Activated CD4-positive, alpha-beta T cell treated with anti-CD3 and anti-CD28 coated beads for 48 hours (primary cell): ENCODE data around the gene PTPN11.
"Not testable (repeated sequence)": the region's sequence is repeated elsewhere in the genome, so short reads cannot be mapped to it uniquely, and the experiment has no call there.

Experiments used
- DNase-seq: peaks from one replicate; pipeline ENCODE4 v3.0.0-alpha.2; 2020

Gene PTPN11

DNA sequence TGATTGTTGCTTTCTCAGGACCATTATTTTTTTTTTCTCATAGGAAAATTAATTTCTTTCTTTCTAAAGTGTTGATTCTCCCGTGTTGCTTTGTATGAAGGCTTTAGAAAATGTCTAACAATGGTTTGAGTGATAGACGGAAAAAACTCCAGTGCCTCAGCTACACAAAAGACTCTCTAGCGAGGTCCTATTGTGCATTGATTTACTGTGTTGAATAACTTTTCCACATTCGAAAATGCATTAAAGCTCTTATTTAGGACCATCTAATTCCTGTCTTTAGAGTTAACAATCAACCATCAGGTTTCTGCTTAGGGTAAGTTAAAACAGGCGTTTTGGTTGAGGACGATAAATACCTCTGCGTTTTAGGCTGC lies 99.6 kb downstream of the PTPN11 start:
- DNase-seq = no peak

DNA sequence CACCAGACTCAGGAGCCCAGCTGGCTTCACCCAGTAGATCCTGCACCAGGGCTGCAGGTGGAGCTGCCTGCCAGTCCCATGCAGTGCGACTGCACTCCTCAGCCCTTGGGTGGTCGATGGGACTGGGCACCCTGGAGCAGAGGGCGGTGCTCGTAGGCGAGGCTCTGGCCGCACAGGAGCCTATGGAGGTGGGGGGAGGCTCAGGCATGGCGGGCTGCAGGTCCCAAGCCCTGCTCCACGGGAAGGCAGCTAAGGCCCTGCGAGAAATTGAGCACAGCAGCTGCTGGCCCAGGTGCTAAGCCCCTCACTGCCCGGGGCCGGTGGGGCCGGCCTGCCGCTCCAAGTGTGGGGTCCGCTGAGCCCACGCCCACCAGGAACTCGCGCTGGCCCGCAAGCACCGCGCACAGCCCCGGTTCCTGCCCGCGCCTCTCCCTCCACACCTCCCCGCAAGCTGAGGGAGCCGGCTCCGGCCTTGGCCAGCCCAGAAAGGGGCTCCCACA lies 101.1 kb downstream of the PTPN11 start:
- DNase-seq = not testable (repeated sequence)

DNA sequence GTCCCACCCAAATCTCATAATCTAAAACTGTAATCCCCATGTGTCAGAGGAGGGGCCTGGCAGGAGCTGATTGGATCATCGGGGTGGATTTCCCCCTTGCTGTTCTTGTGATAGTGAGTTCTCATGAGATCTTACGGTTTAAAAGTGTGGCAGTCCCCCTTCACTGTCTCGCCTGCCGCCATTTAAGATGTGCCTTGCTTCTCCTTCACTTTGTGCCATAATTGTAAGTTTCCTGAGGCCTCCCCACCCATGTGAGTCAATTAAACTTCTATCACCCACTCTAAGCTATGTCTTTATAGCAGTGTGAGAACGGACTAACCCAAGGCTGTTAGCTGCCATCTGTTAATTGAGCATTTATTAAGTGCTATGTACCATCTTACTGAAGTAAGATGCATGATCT lies 105.1 kb downstream of the PTPN11 start:
- DNase-seq = no peak

DNA sequence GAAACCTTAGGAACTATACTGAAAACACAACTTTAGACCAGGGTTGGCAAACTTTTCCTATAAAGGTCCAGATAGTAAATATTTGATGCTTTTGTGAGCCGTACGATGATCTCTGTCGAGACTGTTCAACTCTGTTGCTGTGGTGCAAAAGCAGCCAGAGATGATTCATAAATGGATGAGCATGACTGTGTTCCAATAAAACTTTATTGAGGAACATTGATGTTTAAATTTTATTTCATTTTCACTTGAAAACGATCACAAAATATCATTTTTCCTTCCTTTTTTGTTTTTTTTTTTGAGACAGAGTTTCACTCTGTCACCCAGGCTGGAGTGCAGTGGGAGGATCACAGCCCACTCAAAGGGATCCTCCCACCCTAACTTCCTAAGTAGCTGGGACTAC lies 105.5 kb downstream of the PTPN11 start:
- DNase-seq = no peak

DNA sequence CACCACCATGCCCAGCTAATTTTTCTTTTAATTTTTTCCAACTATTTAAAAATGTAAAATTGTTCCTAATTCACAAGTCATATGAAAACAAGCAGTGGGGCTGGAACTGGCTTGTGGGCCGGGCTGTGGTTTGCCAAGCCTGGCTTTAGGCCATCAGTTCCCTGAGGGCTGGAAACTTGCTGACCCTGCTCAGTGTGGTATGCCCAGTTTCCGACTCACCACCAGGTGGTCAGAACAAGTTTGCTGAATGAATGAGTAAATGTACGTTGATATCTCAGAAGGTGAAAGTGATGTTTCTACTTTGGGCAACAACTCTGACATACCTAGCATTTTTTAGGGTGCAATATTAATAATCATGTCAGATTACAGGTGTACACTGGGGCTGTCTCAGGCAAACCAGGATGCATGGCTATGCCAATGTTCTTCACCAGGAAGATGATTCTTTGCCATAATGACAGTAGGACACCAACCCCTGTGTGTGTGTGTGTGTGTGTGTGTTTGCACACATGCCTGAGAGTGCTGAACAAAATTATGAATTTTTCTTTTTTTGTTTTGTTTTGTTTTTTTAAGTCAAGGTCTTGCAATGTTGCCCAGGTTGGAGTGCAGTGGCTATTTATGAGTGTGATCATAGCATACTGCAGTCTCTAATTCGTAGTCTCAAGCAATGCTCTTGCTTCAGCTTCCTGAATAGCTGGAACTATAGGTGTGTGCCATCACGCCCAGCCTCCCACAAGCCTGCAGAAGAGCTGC lies 106.1 kb downstream of the PTPN11 start:
- DNase-seq = no peak

DNA sequence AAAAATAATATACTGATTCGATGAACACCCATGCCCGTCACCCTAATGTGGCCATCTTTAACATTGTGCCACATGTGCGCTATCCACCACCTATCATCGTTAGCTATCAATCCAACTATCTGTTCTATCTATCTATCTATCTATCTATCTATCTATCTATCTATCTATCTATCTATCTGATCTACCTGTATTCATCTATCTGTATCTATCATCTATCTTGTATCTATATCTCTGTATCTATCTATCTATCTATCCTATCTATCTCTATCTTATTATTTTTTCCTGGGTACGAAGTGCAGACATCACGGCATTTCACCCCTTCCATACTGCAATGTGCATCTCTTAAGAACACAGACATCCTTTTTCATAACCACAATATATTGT lies 106.7 kb downstream of the PTPN11 start:
- no peak for DNase-seq

DNA sequence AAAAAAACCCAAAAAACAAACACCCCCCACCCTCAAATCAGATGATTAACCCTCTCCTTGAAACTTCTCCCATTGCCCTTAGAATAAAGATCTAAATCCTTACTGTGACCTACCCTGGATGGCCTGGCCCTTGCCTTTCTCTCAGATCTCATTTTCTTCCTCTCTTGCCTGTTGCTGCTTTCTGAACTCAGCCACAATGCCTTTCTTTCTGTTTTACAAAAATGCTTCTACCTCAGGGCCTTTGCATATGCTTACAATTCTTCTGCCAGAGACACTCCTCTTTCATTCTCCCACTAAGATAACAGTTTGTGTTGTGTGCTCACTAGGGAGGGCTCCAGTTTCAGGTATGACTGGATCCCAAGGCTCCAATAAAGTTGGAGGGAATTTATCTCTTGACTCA lies 108.3 kb downstream of the PTPN11 start:
- DNase-seq = no peak

DNA sequence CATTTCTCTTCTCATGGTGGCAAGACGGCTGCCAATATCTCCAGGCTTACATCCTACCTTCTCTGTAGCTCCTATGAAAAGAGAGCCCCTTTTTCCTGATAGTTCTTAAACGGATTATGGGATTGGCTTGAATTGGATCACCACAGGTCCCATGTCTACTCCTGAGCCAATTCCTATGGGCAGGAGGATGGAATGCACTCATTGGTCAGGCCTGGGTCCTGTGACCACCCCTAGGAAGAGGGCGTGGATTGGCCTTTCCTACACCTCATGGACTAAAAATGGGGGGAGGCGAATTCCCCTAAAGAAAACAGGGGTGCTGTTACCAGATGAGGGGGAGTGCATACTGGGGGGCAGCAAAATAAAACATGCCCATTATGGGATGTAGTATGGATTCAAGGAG lies 108.8 kb downstream of the PTPN11 start:
- no peak for DNase-seq

DNA sequence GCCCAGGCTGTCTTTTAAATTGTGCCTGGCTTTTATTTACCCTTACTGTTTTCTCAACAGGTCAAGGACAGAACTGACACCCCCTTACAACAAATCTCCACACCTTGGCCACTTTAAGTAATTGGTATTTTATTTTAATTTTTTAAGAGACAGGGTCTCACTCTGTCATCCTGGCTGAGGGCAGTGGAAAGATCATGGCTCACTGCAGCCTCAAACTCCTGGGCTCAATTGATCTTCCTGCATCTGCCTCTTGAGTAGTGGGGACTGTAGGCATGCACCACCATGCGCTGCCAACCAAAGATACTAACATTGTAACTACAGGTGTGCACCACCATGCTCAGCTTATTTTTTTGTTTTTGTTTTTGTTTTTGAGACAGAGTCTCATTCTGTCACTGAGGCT lies 109.8 kb downstream of the PTPN11 start:
- no peak for DNase-seq

DNA sequence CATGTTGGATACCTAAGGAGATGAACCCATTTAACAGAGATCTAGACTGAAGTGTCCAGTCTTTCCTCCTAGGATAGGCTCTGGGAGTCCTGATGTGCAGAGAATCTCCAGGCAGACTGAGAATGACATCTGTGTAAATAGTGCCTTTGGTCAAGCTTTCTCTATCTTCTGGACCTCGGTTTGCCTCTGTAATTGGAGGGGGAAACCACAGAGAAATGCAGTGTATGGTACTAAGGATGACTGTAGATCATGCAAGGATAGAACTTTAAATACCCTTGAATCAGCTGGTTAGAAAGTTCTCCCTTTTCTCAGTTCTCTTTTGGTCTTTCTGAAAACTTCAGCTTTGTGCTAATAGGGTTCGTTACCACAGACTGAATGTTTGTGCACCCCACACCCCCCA lies 112.2 kb downstream of the PTPN11 start:
- DNase-seq = no peak

DNA sequence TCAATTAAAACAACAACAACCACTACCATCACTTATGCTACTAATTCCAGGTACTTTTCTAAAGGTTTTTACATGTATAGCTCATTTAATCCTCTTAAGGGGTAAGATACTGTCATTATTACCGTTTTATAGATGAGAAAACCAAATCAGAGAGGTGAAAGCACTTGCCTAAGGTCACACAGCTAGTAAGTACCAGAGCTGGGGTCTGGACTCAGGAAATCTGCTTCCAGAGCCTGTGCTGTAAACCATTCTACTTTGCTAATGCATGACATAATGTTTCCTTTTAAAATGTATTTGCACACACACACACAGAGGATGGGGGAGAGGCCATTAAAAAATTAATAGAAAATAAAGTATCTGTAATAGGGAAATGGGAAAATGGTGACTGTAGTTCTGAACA lies 113.4 kb downstream of the PTPN11 start:
- no peak for DNase-seq

DNA sequence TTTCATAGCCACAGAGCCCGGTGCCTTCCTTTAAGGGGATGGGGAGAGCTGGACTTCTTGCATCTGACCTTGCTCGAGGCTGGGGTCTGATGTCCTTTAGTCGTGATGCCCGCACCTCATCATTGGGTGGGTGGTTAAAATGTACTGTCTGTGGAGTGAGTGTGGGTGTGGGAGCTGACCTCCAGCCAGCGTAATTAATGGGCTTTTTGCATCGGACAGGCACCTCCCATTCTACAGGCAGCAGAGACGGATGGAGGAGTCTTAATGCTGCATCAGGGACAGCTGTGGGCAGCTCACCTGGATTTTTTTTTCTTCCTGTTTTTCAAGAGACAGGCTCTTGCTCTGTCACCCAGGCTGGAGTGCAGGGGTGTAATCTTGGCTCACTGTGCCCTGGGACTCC lies 114.8 kb downstream of the PTPN11 start:
- no peak for DNase-seq

DNA sequence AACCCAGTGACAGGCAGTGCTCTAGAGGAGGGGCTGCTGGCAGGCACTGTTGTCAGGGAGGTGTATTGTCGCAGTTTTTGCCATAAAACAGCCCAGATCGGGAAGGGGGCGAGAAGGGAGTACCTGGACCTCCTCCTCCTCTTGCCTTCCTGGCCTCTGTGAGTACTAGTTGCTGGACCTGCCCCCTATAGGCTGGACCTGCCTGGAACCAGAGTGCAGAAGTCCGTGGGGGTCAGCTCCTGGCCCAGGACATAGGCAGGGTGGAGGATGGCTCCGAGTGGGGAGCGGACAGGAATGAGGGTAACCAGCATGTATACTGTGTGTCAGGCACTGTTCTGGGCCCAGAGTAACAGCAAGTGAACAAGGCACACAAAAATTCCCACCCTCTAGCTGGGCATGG lies 116.3 kb downstream of the PTPN11 start:
- DNase-seq = no peak

DNA sequence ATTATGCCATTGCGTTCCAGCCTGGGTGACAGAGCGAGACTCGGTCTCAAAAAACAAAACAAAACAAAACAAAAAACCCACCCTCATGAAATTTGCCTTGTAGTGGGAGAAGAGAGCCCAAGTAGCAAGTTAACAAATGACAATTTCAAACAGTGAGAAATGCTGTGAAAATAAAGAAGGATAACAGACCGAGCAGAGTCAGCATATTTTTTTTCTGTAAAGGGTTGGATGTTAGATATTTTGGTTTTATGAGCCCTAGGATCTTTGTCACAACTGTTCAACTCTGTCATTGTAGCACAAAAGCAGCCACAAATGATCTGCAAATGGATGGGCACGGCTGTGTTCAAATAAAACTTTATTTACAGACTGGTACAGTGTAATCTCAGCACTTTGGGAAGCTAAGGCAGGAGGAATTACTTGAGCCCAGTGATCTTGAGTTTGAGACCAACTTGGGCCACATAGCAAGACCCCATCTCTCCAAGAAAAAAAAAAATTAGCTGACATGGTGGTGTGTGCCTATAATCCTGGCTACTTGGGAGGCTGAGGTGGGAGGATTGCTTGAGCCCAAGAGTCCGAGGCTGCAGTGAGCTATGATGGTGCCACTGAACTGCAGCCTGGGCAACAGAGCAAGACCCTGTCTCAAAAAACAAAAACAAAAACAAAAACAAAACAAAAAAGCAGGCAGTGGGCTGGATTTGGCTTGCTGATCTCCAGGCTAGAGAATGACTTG lies 117.1 kb downstream of the PTPN11 start:
- DNase-seq = no peak

DNA sequence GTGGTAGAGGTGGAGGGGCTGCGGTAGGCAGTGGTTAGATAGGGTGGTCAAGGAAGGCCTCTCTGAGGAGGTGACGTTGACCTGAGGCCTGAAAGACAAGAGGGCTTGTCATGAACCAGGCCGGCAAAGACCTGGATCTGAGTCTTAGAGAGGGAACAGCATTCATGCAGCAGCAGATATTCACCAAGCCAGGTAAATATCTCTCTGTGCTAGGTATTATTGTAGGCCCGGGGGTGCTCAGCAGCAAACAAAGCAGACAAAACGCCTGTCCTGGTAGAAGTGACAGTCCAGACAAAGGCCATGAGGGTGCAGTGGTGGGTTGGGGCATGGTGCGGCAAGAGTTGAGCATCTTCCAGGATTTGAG lies 117.6 kb downstream of the PTPN11 start:
- no peak for DNase-seq

DNA sequence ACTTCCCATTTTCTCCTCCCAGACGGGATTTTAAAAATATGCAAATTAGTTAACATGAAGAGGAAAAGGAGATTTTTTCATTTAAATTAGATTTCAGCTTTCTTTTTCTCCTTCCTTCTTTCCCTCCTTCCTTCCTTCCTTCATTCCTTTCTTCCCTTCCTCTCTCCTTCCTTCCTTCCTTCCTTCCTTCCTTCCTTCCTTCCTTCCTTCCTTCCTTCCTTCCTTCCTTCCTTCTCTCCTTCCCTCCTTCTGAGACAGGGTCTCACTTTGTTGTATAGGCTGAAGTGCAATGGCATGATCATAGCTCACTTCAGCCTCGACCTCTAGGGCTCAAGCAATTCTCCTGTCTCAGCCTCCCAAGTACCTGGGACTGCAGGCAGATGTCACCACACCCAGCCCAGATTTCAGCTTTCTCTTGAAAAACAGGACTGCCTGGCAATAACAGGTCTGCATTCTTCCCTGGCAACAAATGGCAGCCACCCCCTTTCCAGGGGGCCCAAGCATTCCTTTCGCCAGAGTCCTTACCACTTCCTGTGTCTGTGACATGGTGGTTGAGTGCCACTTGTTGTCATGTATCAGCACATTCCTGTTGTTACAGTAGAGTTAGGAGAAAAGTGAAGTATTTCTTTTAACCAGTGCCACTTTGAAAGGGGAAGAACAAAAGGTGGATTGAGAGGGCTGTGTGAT lies 119.1 kb downstream of the PTPN11 start:
- DNase-seq = no peak

DNA sequence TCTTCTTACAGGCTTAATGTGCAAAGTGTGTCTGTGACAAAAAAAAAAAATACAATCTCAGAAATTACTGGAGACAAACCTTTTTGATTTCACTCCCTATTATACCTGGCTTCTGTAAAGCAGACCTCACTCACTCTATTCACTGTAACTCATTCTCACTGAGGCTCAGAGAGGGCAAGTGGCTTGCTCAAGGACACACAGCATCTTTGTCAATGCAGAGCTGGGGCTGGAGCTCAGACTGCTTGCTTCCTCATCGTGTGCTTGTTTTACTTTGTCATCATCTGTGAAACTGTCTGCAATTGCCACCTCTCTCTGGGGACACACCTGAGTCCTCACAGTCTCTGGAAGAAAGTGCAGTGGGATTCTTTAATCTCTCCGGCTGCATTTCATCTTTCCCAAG lies 120.0 kb downstream of the PTPN11 start:
- DNase-seq = no peak

DNA sequence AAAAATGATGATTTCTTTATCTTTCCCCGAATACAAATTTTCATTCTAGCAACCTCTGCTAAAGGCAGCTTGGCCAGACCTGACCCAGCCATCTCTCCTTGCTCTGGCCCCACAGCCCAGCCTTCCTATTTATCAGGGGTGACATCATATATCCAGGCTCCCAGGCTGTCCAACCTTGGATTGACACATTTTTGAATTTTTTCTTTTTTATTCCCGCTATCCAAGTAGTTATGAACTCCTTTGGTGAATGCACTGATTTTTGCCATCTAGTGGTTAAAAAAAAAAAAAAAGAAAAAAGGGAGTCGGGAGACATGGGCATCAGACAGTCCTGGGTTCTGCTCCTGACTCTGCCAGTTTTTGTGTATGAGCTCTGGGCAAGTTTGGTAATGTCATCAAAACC lies 120.5 kb downstream of the PTPN11 start:
- no peak for DNase-seq

DNA sequence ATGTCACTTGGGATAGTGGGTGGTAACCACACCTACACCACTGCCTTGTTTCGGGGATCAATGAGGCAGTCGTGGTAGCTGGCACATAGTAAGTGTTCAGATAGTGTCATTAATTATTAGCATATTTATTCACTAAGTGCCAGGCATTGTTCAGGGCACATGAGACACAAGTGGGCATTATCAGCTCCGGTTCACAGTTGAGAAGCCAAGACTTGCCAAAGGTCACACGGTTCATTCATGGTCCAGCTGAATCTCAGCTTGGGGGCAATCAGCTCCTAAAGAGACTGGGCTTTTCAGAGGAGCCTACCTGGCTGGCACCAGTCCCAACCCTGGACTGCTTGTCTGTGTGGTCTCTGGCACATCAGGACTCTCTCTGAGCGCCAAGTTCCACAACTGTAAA lies 121.3 kb downstream of the PTPN11 start:
- DNase-seq = no peak

DNA sequence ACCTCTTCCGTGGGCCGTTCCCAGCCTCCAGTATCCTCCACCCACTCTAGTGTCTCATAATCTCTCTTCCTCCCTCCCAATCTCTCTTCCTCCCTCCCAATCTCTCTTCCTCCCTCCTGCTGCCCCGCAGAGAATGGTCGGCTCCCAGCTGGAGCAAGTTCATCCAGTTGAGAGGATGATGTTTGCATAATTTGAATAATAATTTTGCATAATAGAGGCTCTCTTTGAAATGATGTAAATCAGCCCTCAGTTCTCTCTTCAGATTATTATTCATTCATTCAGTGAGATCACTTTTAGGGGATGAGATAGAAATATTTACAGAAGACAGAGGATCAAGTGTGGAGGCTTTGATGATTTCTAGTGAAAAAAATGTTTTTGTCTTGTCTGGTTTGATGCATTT lies 125.0 kb downstream of the PTPN11 start:
- no peak for DNase-seq

DNA sequence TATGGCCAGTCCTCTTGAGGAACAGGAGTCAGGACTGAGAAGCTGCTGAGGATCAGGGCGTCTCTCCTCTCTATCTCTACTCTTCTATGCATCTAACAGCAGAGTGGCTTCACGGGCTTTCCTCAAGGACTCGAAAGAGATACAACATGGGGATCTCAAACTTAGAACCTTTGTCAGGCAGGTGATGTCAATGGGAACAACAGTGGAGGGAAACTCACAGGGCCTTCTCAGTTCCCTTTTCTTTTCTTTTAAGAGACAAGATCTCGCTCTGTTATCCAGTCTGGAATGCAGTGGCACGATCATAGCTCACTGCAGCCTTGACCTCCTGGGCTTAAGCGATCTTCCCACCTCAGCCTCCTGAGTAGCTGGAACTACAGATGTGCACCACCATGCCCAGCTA lies 127.6 kb downstream of the PTPN11 start:
- DNase-seq = no peak

DNA sequence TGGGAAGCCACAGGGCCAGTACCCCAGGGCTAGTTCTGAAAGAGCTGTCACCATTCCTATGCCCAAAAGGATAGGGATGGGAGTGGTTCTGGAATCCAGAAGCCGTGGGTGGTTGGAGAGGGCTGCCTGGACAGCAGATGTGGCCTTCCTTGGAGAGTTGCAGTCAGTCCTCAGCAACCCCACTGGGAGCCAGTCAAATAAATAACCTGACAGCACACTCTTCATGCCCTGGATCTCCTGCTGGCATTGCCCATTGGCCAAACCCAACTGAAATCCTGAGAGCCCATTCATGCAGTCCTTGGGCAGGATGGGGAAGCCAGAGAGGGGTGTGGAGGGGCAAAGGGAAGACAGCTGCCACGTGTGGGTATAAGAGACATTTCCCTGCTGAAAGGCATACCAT lies 128.2 kb downstream of the PTPN11 start:
- no peak for DNase-seq

DNA sequence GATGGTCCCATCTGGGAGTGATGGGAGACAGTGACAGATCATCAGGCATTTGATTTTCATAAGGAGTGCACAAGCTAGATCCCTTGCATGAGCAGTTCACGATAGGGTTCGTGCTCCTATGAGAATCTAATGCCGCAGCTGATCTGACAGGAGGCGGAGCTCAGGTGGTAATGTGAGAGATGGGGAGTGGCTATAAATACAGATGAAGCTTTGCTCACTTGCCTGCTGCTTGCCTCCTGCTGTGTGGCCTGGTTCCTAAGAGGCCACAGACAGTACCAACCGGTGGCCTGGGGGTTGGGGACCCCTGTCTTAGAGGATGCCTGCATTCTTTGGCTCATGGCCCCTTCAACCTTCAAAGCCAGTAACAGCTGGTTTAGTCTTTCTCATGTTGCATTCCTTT lies 130.3 kb downstream of the PTPN11 start:
- no peak for DNase-seq

DNA sequence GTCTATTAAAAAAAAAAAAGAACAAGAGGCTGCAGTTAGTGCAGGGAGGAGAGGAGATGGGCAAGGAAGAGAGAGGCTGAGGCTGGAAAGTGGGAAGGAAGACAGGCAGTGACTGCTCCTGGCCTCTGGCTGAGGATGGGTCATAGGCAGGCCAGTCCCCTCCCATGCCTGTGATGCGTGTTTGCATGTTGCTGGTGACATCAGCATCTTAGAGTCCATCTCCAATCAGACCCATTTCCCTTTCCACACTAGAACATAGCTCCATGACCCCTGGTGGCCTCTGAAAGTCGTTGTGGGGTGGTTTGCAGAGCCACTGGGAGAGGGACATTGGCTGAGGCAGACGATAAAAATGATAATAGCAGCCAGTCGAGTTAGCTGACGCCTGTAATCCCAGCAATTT lies 132.9 kb downstream of the PTPN11 start:
- no peak for DNase-seq
